Measurements from ENCODE around the gene CHAC1. TPM values are rescaled to one million over a fixed set of nuclear protein-coding genes. Genes with fewer than 3 reads are reported as not detected.

The CHAC1 gene
- total and polyA plus RNA-seq, 4 donors: 0.17 to 11.9 (median 11.6) TPM

DNA sequence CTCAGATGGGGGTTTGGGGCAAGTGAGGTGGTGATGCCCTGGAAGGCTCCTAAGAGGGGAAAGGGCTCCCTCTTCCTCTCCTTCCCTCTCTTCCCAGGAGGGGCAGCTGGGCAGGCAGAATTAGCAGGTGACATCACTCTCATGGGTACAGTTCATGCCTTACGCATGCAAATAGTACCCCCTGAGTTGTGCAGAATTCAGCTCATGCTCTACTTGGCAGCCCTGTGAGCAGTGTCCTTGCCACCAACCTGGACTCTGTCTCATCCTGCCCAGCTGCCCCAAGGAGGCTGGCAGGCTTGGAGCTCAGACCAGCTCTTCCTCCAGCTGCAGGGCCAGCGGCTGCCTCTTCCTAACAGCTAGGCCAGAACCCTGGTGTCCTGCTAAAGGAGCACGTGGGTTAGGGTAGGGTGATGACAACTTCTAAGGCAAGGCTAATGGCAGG, 3.3 kb downstream of the CHAC1 start:
- H3K4me3 ChIP-seq: no peak overlapping the region
- H3K27me3 ChIP-seq (ENCODE audit: control insufficient read depth in 3 of 3, insufficient read depth in 3 of 3, low read length in 2 of 3): no peaks in the 10 kb centered on the region
- ATAC-seq (ENCODE audit: insufficient read depth, low FRiP score) (no peak), DNase-seq (no peak)
- peak overlapping the region in 1 of 2 donors; percentile 64 for H3K27ac ChIP-seq (ENCODE audit: low read depth in 1 of 2, low read length in 1 of 2)
- H3K9ac ChIP-seq (ENCODE audit: insufficient read depth in 1 of 2, low read length in 2 of 2): no peak overlapping the region
- 91 to 97% methylated on average over 3 of the region's 3 CpGs for WGBS, 2 donors
- H3K9me3 ChIP-seq (ENCODE audit: control insufficient read depth in 4 of 4, insufficient read depth in 3 of 4, low read length in 3 of 4): no peaks in the 10 kb centered on the region
- peaks cover 0 to 18% (median 0%) of the 10 kb centered on the region in 5 donors for H3K4me1 ChIP-seq (ENCODE audit: control insufficient read depth in 5 of 5, insufficient read depth in 5 of 5, low read length in 5 of 5)
- TF ChIP-seq, protein P1, sequence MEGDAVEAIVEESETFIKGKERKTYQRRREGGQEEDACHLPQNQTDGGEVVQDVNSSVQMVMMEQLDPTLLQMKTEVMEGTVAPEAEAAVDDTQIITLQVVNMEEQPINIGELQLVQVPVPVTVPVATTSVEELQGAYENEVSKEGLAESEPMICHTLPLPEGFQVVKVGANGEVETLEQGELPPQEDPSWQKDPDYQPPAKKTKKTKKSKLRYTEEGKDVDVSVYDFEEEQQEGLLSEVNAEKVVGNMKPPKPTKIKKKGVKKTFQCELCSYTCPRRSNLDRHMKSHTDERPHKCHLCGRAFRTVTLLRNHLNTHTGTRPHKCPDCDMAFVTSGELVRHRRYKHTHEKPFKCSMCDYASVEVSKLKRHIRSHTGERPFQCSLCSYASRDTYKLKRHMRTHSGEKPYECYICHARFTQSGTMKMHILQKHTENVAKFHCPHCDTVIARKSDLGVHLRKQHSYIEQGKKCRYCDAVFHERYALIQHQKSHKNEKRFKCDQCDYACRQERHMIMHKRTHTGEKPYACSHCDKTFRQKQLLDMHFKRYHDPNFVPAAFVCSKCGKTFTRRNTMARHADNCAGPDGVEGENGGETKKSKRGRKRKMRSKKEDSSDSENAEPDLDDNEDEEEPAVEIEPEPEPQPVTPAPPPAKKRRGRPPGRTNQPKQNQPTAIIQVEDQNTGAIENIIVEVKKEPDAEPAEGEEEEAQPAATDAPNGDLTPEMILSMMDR (IDR thresholded peaks at IDR 0.05; ENCODE audit: control extremely low read depth, extremely low read depth): no peak
- H3K36me3 ChIP-seq (ENCODE audit: control insufficient read depth in 4 of 4, insufficient read depth in 4 of 4, low read length in 4 of 4): peaks cover 0 to 2% (median 0%) of the 10 kb centered on the region in 4 donors

GRCh38 chr15:40957041-40957555, 3.8 kb downstream of the CHAC1 start:
- H3K27ac ChIP-seq (ENCODE audit: low read depth in 1 of 2, low read length in 1 of 2): peak overlapping the region in 1 of 2 donors; percentile 64
- no peak for ATAC-seq (ENCODE audit: insufficient read depth, low FRiP score)
- peaks cover 0 to 18% (median 0%) of the 10 kb centered on the region in 5 donors for H3K4me1 ChIP-seq (ENCODE audit: control insufficient read depth in 5 of 5, insufficient read depth in 5 of 5, low read length in 5 of 5)
- no peaks in the 10 kb centered on the region for H3K27me3 ChIP-seq (ENCODE audit: control insufficient read depth in 3 of 3, insufficient read depth in 3 of 3, low read length in 2 of 3)
- no peaks in the 10 kb centered on the region for H3K9me3 ChIP-seq (ENCODE audit: control insufficient read depth in 4 of 4, insufficient read depth in 3 of 4, low read length in 3 of 4)
- H3K36me3 ChIP-seq (ENCODE audit: control insufficient read depth in 4 of 4, insufficient read depth in 4 of 4, low read length in 4 of 4): peaks cover 0 to 2% (median 0%) of the 10 kb centered on the region in 4 donors
- TF ChIP-seq, protein P1 (IDR thresholded peaks at IDR 0.05; ENCODE audit: control extremely low read depth, extremely low read depth): no peak
- WGBS, 2 donors: 90 to 95% methylated on average over 4 of the region's 4 CpGs
- H3K9ac ChIP-seq (ENCODE audit: insufficient read depth in 1 of 2, low read length in 2 of 2): no peak overlapping the region
- no peak overlapping the region for H3K4me3 ChIP-seq
- no peak for DNase-seq

DNA sequence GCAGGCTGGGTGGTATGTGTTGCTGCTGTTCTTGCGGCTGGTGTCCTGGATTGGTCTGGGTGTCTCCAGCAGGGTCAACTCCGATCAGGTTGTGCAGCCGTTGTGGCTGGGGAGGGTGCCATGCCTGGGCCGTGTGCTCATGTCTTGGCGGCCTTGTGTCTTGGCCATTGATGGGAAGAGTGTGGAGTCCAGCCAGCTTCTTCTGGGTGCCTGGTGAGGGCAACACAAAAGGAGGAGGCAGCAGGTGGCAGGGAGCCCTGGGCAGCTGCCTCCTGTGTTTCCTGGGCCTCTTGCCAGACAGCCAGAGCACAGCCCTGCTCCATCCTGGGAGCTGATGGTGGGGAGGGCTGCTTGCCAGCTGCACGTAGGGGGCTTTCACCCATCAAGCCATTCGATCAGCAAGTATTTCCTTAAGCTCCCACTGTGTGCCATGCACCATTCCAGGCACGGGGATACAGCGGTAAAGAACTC, 4.3 kb downstream of the CHAC1 start:
- H3K9ac ChIP-seq (ENCODE audit: insufficient read depth in 1 of 2, low read length in 2 of 2): no peak overlapping the region
- H3K4me1 ChIP-seq (ENCODE audit: control insufficient read depth in 5 of 5, insufficient read depth in 5 of 5, low read length in 5 of 5): peaks cover 0 to 12% (median 0%) of the 10 kb centered on the region in 5 donors
- H3K9me3 ChIP-seq (ENCODE audit: control insufficient read depth in 4 of 4, insufficient read depth in 3 of 4, low read length in 3 of 4): no peaks in the 10 kb centered on the region
- H3K4me3 ChIP-seq: no peak overlapping the region
- DNase-seq (no peak), ATAC-seq (ENCODE audit: insufficient read depth, low FRiP score) (no peak)
- 74 to 81% methylated on average over 9 of the region's 9 CpGs for WGBS, 2 donors
- TF ChIP-seq, protein P1 (IDR thresholded peaks at IDR 0.05; ENCODE audit: control extremely low read depth, extremely low read depth): no peak
- H3K27ac ChIP-seq (ENCODE audit: low read depth in 1 of 2, low read length in 1 of 2): no peak overlapping the region
- H3K36me3 ChIP-seq (ENCODE audit: control insufficient read depth in 4 of 4, insufficient read depth in 4 of 4, low read length in 4 of 4): peaks cover 0 to 2% (median 0%) of the 10 kb centered on the region in 4 donors
- no peaks in the 10 kb centered on the region for H3K27me3 ChIP-seq (ENCODE audit: control insufficient read depth in 3 of 3, insufficient read depth in 3 of 3, low read length in 2 of 3)
